Mesenchymal stem cell (in vitro differentiated cells and primary cell): ENCODE data around the gene FAM181A.

ENCODE experiments used
- DNase-seq: peaks from one replicate; pipeline ENCODE4 v3.0.0-alpha.2; 2013
- H2AFZ ChIP-seq: one replicate; pipeline ENCODE4 v1.6.1; 2013; ENCODE audit warnings: low read depth, mild to moderate bottlenecking, control low read depth, inconsistent platforms, low read length, moderate library complexity
- H2AK5ac ChIP-seq: 2 replicates; pipeline ENCODE4 v1.6.1; 2013; ENCODE audit warnings: low read length, moderate library complexity, mild to moderate bottlenecking, inconsistent platforms; ENCODE audit not compliant: severe bottlenecking
- H2BK120ac ChIP-seq: one replicate; pipeline ENCODE4 v1.6.1; 2013; ENCODE audit warnings: low read depth, mild to moderate bottlenecking, inconsistent platforms, low read length, moderate library complexity
- H2BK12ac ChIP-seq, 2 experiments: one replicate each; pipeline ENCODE4 v1.6.1; 2013; ENCODE audit warnings: inconsistent platforms in 2 of 2, low read length in 2 of 2, mild to moderate bottlenecking in 2 of 2, moderate library complexity in 2 of 2, control low read depth in 1 of 2
- H2BK15ac ChIP-seq: one replicate; pipeline ENCODE4 v1.6.1; 2013; ENCODE audit warnings: mild to moderate bottlenecking, low read depth, inconsistent platforms; ENCODE audit not compliant: poor library complexity, severe bottlenecking
- H2BK5ac ChIP-seq: 2 replicates; pipeline ENCODE4 v1.6.1; 2013; ENCODE audit warnings: low read depth, mild to moderate bottlenecking, low read length, control low read depth, inconsistent platforms; ENCODE audit not compliant: poor library complexity, severe bottlenecking
- H3K14ac ChIP-seq, 2 experiments: one replicate each; pipeline ENCODE4 v1.6.1; 2013; ENCODE audit warnings: inconsistent platforms in 2 of 2, low read length in 2 of 2, control low read depth in 1 of 2, mild to moderate bottlenecking in 1 of 2, moderate library complexity in 1 of 2
- H3K18ac ChIP-seq, 2 experiments: one replicate each; pipeline ENCODE4 v1.6.1; 2013; ENCODE audit warnings: inconsistent platforms in 2 of 2, low read length in 2 of 2, control low read depth in 1 of 2, low read depth in 1 of 2, mild to moderate bottlenecking in 1 of 2
- H3K23ac ChIP-seq, 2 experiments: one replicate each; pipeline ENCODE4 v1.6.1; 2013; ENCODE audit warnings: inconsistent platforms in 2 of 2, low read length in 2 of 2, mild to moderate bottlenecking in 2 of 2, moderate library complexity in 2 of 2, control low read depth in 1 of 2
- H3K27ac ChIP-seq: 2 replicates; pipeline ENCODE4 v1.5.1; 2013; ENCODE audit warnings: mild to moderate bottlenecking, moderate library complexity, low read length, control low read depth, inconsistent platforms; ENCODE audit not compliant: poor library complexity, severe bottlenecking
- H3K27me3 ChIP-seq, 2 experiments: 2 replicates each; pipeline versions ENCODE4 v1.6.1 to v1.7.0; 2013; ENCODE audit warnings: low read length in 2 of 2, mild to moderate bottlenecking in 2 of 2, moderate library complexity in 2 of 2, control low read depth in 1 of 2, inconsistent platforms in 1 of 2; ENCODE audit not compliant: control insufficient read depth in 1 of 2, insufficient read depth in 1 of 2
- H3K36me3 ChIP-seq, 2 experiments: 2 replicates each; pipeline versions ENCODE4 v1.6.1 to v1.7.0; 2013; ENCODE audit warnings: low read length in 2 of 2, control low read depth in 1 of 2, inconsistent platforms in 1 of 2, low read depth in 1 of 2, mild to moderate bottlenecking in 1 of 2; ENCODE audit not compliant: insufficient read depth in 2 of 2, control insufficient read depth in 1 of 2
- H3K4ac ChIP-seq, 2 experiments: one replicate each; pipeline ENCODE4 v1.6.1; 2013; ENCODE audit warnings: inconsistent platforms in 2 of 2, low read length in 2 of 2, mild to moderate bottlenecking in 2 of 2, moderate library complexity in 2 of 2, control low read depth in 1 of 2, low read depth in 1 of 2
- H3K4me1 ChIP-seq: 2 replicates; pipeline ENCODE4 v1.6.1; 2013; ENCODE audit warnings: low read depth, low read length, control low read depth; ENCODE audit not compliant: control insufficient read depth, insufficient read depth
- H3K4me2 ChIP-seq: 2 replicates; pipeline ENCODE4 v1.6.1; 2013; ENCODE audit warnings: low read length, mild to moderate bottlenecking, inconsistent platforms; ENCODE audit not compliant: poor library complexity, severe bottlenecking
- H3K4me3 ChIP-seq, 2 experiments: 2 replicates each; pipeline versions ENCODE4 v1.5.1 to v1.7.0; 2013; ENCODE audit warnings: low read length in 2 of 2, mild to moderate bottlenecking in 2 of 2, control low read depth in 1 of 2, low read depth in 1 of 2; ENCODE audit not compliant: insufficient read depth in 1 of 2
- H3K79me1 ChIP-seq: replicated peaks from 2 replicates; pipeline ENCODE4 v1.6.1; 2013; ENCODE audit warnings: mild to moderate bottlenecking, control low read depth, low read length, inconsistent platforms; ENCODE audit not compliant: poor library complexity, severe bottlenecking
- H3K9ac ChIP-seq: 2 replicates; pipeline ENCODE4 v1.7.0; 2013; ENCODE audit warnings: mild to moderate bottlenecking, low read length, moderate library complexity
- H3K9me3 ChIP-seq: 2 replicates; pipeline ENCODE4 v1.7.0; 2013; ENCODE audit warnings: mild to moderate bottlenecking, low read length; ENCODE audit not compliant: control insufficient read depth
- H4K8ac ChIP-seq: one replicate; pipeline ENCODE4 v1.6.1; 2013; ENCODE audit warnings: inconsistent platforms, mild to moderate bottlenecking, low read length, moderate library complexity
- H4K91ac ChIP-seq: one replicate; pipeline ENCODE4 v1.6.1; 2013; ENCODE audit warnings: mild to moderate bottlenecking, low read length, inconsistent platforms
- WGBS: methylation state at CpG from one replicate; pipeline ENCODE4 v1.1.7; 2013; ENCODE audit warnings: mixed read lengths; 5-methylcytosine and 5-hydroxymethylcytosine counted together

Gene FAM181A

DNA sequence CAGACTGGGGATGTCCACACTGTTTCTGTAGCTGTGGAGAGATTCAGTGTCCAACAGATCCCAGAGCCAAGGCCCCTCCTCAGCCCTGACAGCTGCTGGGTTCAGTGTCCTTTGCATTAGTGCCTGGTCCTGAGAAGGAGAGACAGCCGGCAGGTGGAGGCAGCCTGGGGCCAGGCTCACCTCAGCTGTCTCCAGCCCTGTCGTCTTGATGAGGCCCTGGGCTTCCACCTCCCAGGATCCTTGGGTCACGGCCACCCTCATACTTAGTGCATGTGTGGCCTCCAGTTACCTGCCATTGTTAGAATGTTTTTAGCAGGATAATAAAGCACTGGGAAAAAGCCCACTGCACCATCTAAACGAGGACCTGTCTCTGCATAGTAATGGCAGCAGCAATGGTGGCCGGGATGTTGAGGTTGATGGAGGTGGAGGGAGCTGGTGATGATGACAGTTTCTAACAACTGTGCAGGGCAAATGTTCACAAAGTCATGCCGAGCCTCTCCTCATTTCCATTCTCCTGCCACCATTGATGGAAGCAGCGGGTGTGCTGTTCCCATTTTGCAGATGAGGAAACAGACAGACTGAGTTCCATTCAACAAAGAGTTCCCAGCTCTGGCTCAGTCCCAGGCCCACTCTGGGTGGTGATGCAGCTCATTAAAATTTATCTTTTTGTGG, 31.6 kb downstream of the FAM181A start:
- peak overlapping the region in 1 of 2 experiments; percentile 45 for H3K14ac ChIP-seq
- DNase-seq: no peak
- 94% methylated on average over 7 of the region's 7 CpGs for WGBS

DNA sequence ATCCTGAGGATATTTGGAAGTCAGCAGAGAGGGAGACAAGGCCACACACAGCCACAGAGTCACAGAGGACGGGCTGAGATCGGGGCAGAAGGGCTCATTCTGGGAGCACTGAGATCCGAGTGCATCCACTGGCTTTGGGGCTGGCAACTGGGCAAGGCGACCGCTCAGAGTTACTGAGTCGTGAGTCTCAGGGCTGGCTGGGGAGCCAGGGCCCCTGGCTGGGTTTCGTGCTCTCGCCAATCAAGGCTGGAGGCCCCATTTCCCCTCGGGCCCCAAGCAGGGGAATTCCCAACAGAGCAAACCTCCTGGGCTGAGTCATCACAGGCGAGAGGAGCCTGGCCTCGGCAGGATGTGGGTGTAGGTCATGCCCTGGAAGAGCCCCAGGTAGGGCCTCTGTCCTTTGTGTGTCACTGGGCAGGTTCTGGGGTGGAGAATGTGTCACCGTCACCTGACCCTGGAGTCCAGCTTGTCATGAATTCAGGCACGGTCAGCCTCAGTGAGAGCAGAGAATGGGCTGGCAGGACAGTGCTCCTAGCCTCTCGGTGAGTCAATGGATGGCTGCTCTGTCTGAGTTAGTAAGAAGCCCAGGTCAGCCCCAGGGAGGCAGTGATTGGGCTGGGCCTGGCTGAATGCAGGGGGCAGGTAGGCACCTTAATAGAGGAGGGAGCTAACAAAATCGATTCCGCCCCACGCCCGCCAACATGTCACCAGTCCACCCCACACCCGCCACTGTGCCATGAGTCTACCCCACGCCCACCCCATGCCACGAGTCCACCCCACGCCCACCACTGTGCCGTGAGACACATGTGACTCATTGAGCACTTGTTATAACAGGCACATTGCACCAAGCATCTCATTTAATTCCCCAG, 32.3 kb downstream of the FAM181A start:
- Histone ChIP-seq H2BK5ac (peak overlapping the region; percentile 74), H4K8ac (peak overlapping the region; percentile 19), H2BK12ac (peak overlapping the region; percentile 45 to 63), H4K91ac (peak overlapping the region; percentile 49), H2BK15ac (no peak overlapping the region), H3K79me1 (no peaks in the 10 kb centered on the region), H3K27ac (peak overlapping the region; percentile 87), H3K9ac (no peak overlapping the region), H3K27me3 (peaks cover 0 to 13% of the 10 kb centered on the region in 2 experiments), H2BK120ac (peak overlapping the region; percentile 69), H3K4ac (no peak overlapping the region), H3K23ac (no peak overlapping the region), H3K9me3 (peaks cover 2% of the 10 kb centered on the region), H3K18ac (peak overlapping the region; percentile 48 to 58), H3K4me3 (no peak overlapping the region), H3K36me3 (no peaks in the 10 kb centered on the region), H3K14ac (no peak overlapping the region), H3K4me1 (peaks cover 60% of the 10 kb centered on the region), H3K4me2 (peak overlapping the region; percentile 13), H2AK5ac (peak overlapping the region; percentile 79), H2AFZ (no peak overlapping the region)
- WGBS: 38% methylated on average over 23 of the region's 23 CpGs
- peak; percentile 95 for DNase-seq

More for the DNA sequence above, 31.6 kb downstream of the FAM181A start:
- Histone ChIP-seq H3K9ac (no peak overlapping the region), H3K4me1 (peaks cover 65% of the 10 kb centered on the region), H2BK15ac (no peak overlapping the region), H3K23ac (no peak overlapping the region), H3K36me3 (no peaks in the 10 kb centered on the region), H2AFZ (no peak overlapping the region), H2AK5ac (peak overlapping the region; percentile 60), H3K4me2 (peak overlapping the region; percentile 13), H2BK12ac (peak overlapping the region; percentile 2 to 40), H3K27me3 (peaks cover 0 to 19% of the 10 kb centered on the region in 2 experiments), H4K8ac (no peak overlapping the region), H3K18ac (peak overlapping the region in 1 of 2 experiments; percentile 58), H3K4ac (peak overlapping the region in 1 of 2 experiments; percentile 30), H3K79me1 (no peaks in the 10 kb centered on the region), H3K4me3 (no peak overlapping the region), H3K9me3 (no peaks in the 10 kb centered on the region), H2BK5ac (peak overlapping the region; percentile 21), H3K27ac (peak overlapping the region; percentile 87), H2BK120ac (peak overlapping the region; percentile 69), H4K91ac (no peak overlapping the region)

DNA sequence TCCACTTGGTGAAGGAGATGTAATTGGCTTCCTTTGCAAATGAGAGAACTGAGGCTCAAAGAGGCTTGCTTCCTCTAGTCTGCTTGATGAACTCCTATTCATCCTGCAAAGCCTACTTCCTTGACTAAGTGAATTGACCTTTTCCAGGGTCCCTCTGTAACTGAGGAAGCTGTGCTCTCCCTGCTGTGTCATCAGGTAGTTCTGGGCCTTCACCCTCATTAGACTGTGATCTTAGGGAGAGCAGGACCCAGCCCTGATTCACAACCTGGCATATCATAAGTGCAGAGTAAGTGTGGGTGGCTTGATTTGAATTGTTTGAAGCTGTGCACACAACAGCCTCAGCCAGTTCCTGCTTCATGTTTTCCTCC, 32.9 kb downstream of the FAM181A start:
- no peaks in the 10 kb centered on the region for H3K79me1 ChIP-seq
- H3K9me3 ChIP-seq: peaks cover 8% of the 10 kb centered on the region
- H3K18ac ChIP-seq: peak overlapping the region in 1 of 2 experiments; percentile 43
- no peak overlapping the region for H3K4me3 ChIP-seq
- no peak overlapping the region for H3K14ac ChIP-seq
- H3K27ac ChIP-seq: peak overlapping the region; percentile 87
- no peak overlapping the region for H4K91ac ChIP-seq
- no peak for DNase-seq
- H4K8ac ChIP-seq: no peak overlapping the region
- no peak overlapping the region for H2BK12ac ChIP-seq
- no peak overlapping the region for H3K23ac ChIP-seq
- H2AFZ ChIP-seq: no peak overlapping the region
- no peak overlapping the region for H2AK5ac ChIP-seq
- no peak overlapping the region for H2BK15ac ChIP-seq
- H3K36me3 ChIP-seq: no peaks in the 10 kb centered on the region
- H3K4me1 ChIP-seq: peaks cover 60% of the 10 kb centered on the region
- no peak overlapping the region for H3K9ac ChIP-seq
- peaks cover 0 to 9% of the 10 kb centered on the region in 2 experiments for H3K27me3 ChIP-seq
- H3K4me2 ChIP-seq: no peak overlapping the region
- no peak overlapping the region for H3K4ac ChIP-seq
- no peak overlapping the region for H2BK5ac ChIP-seq
- no peak overlapping the region for H2BK120ac ChIP-seq

DNA sequence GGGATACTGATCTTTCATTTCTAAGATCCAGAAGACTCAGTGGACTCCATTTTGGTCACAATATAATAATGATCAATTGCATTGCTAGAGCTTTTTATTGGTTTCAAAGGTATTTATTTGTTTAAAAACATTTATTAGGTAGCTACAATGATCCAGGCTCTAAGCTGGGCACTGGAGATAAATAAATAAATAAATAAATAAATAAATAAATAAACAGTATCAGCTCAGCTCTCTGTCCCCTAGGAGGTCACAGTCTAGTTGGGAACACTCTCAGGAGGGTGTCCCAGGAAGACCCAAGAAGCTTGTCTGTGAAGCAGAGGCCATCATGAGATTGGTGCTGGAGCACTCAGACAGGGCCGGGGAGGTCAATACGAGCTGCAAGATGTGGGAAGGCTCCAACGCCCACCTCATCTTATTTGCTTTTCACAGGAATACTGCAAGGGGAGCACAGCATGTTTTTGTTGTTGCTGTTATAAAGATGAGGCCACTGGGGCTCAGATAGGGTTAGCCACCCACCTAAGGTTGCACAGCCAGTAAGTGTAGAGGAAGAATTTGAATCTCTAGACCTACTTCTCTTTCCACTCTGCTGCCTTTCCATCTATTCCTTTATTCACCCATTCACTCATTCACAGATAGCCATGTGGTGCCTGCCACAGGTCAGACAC, 33.8 kb downstream of the FAM181A start:
- H3K36me3 ChIP-seq: no peaks in the 10 kb centered on the region
- H2AFZ ChIP-seq: no peak overlapping the region
- no peak overlapping the region for H3K27ac ChIP-seq
- H3K14ac ChIP-seq: no peak overlapping the region
- no peaks in the 10 kb centered on the region for H3K79me1 ChIP-seq
- H2AK5ac ChIP-seq: no peak overlapping the region
- H2BK120ac ChIP-seq: no peak overlapping the region
- H3K9me3 ChIP-seq: peaks cover 8% of the 10 kb centered on the region
- H4K91ac ChIP-seq: no peak overlapping the region
- no peak overlapping the region for H3K4ac ChIP-seq
- no peak overlapping the region for H2BK5ac ChIP-seq
- H3K4me3 ChIP-seq: no peak overlapping the region
- H2BK15ac ChIP-seq: no peak overlapping the region
- H3K9ac ChIP-seq: no peak overlapping the region
- DNase-seq: no peak
- H4K8ac ChIP-seq: no peak overlapping the region
- H2BK12ac ChIP-seq: no peak overlapping the region
- peaks cover 0 to 6% of the 10 kb centered on the region in 2 experiments for H3K27me3 ChIP-seq
- H3K23ac ChIP-seq: no peak overlapping the region
- H3K4me2 ChIP-seq: no peak overlapping the region
- no peak overlapping the region for H3K18ac ChIP-seq
- H3K4me1 ChIP-seq: peaks cover 56% of the 10 kb centered on the region
- 80% methylated on average over 3 of the region's 3 CpGs for WGBS
